Loucy (cell line): ENCODE results near the gene ANO8.

Experiments
- CTCF ChIP-seq: fragments of 200-600 bp; sonication (generic); conservative IDR thresholded peaks from 2 replicates; pipeline ENCODE4 v1.5.1; 2014; ENCODE audit warnings: mild to moderate bottlenecking, antibody characterized with exemption, low read length
- EZH2phosphoT487 ChIP-seq: fragments of 200-600 bp; IDR thresholded peaks from 2 replicates; pipeline ENCODE4 v1.6.1; 2018; ENCODE audit warnings: antibody characterized with exemption, mild to moderate bottlenecking, moderate library complexity, borderline replicate concordance

- no peak for TF ChIP-seq CTCF
- no peak for TF ChIP-seq EZH2phosphoT487
Measured at GRCh38 chr19:17318966-17319365, 15.7 kb downstream of the ANO8 start.
